GM12801 (cell line): ENCODE results near the gene AK8.

Source experiments
- TF ChIP-seq, protein P1 (sequence below): IDR thresholded peaks from one replicate; pipeline ENCODE4 v1.5.1; 2011; ENCODE audit warnings: control low read depth; ENCODE audit not compliant: insufficient read length; ENCODE audit errors: extremely low read depth

Gene AK8

DNA sequence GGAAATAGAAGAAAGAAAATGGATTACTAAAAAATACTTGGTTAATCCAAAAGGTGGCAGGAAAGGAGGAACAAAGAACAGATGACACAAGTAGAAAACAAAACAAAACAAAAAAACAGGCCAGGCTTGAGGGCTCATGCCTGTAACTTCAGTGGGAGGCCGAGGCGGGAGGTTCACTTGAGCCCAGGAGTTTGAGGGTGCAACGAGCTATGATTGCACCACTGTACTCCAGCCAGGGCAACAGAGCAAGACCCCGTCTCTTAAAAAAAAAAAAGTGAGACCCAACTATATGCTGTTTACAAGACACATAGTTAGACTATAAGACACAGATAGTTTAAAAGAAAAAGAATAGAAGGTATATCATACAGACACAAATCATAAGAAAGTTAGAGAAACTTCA is 59.5 kb downstream of the AK8 start:
- TF ChIP-seq, protein P1, sequence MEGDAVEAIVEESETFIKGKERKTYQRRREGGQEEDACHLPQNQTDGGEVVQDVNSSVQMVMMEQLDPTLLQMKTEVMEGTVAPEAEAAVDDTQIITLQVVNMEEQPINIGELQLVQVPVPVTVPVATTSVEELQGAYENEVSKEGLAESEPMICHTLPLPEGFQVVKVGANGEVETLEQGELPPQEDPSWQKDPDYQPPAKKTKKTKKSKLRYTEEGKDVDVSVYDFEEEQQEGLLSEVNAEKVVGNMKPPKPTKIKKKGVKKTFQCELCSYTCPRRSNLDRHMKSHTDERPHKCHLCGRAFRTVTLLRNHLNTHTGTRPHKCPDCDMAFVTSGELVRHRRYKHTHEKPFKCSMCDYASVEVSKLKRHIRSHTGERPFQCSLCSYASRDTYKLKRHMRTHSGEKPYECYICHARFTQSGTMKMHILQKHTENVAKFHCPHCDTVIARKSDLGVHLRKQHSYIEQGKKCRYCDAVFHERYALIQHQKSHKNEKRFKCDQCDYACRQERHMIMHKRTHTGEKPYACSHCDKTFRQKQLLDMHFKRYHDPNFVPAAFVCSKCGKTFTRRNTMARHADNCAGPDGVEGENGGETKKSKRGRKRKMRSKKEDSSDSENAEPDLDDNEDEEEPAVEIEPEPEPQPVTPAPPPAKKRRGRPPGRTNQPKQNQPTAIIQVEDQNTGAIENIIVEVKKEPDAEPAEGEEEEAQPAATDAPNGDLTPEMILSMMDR: no peak

- TF ChIP-seq, protein P1: no peak
These were observed 63.1 kb downstream of the AK8 start for GRCh38 chr9:132814937-132815336.

DNA sequence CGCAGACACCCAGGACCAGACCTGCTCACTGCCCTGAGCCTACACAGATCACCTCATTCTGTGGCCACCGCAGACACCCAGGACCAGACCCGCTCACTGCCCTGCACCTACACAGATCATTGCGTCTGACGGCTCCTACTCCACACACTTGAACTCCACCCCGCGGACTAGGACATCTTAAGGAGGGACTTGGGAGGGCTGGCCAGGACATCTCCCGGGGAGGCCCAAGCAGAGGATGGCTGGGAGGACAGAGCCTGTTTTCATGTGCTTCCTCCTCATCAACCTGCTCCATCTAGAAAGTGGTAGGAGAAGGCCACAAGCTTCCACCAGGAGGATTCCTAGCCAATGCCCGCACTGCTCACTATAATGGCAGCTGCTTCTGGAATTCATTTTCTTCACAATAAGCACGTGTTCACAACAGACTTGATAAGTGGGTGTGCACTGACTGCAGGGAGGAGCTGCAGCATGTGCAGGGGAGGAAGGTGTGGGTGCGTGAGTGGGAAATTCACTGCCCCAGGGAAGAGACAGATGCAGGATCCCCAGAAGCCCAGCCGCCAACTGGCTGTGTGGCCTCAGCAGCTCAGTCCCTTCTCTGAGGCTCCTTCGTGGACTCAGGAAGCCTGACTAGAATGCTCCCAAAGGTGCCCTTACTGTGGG is 64.8 kb downstream of the AK8 start:
- TF ChIP-seq, protein P1: no peak

- TF ChIP-seq, protein P1: no peak
These were observed 66.1 kb downstream of the AK8 start for GRCh38 chr9:132811985-132812384.

GRCh38 chr9:132810314-132810713 is 67.8 kb downstream of the AK8 start:
- TF ChIP-seq, protein P1: no peak

GRCh38 chr9:132809677-132810271 is 68.3 kb downstream of the AK8 start:
- TF ChIP-seq, protein P1: no peak

DNA sequence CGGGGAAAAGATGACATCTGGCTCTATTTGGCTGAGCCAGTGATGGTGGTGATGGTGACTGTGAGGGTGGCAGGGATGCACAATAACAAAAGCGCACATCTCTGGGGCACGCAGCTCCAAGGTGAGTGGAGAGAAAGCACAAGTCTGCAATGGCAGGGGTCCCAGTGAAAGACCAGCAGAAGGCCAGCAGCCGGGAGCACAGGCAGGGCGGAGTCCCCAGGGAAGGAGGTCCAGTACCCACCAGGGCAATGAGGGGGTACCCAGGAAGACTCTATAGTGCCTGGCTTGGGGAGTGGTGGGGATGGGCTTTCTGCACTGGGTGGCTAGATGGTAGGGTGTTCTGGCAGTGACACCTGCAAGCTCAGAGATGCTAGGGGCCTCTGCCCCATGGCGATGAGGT is 69.4 kb downstream of the AK8 start:
- TF ChIP-seq, protein P1: no peak
